H1 (cell line): ENCODE results near the gene MS4A18. TPM values are rescaled to one million over a fixed set of nuclear protein-coding genes. Genes with fewer than 3 reads are reported as not detected.
"Not testable (repeated sequence)": the region's sequence is repeated elsewhere in the genome, so short reads cannot be mapped to it uniquely, and the experiment has no call there.

ENCODE experiments used
- CTCF ChIA-PET: fragments of 300-600 bp; sonication (Branson Sonifier 250); formaldehyde crosslinking; loops from one replicate; lab custom pipeline; 2021; ENCODE audit not compliant: partially characterized antibody; lab: Charles Lee
- POLR2A ChIA-PET: fragments of 300-600 bp; sonication (Branson Sonifier 250); formaldehyde crosslinking; loops from one replicate; lab custom pipeline; 2021; ENCODE audit warnings: inconsistent platforms; ENCODE audit not compliant: partially characterized antibody; lab: Charles Lee
- DNase-seq, 2 experiments: peaks; one replicate each; pipeline versions ENCODE4 v3.0.0 to v3.0.0-alpha.2; 2010 to 2022; ENCODE audit warnings: low spot score in 2 of 2, low read depth in 1 of 2, mixed read lengths in 1 of 2
- FAIRE-seq: peaks from 2 replicates; lab custom pipeline; 2011; peaks lifted over from hg19 to GRCh38; lab: Jason Lieb, UNC
- H2AFZ ChIP-seq: 2 replicates; pipeline ENCODE4 v1.8.1; 2012; ENCODE audit warnings: low read length, inconsistent platforms
- H2AK5ac ChIP-seq: 2 replicates; pipeline ENCODE4 v1.6.1; 2013; ENCODE audit warnings: low read depth, low read length
- H2BK120ac ChIP-seq: replicated peaks from 2 replicates; pipeline ENCODE3; 2013; ENCODE audit warnings: low read depth, low read length, inconsistent platforms
- H2BK12ac ChIP-seq: 2 replicates; pipeline ENCODE4 v1.6.1; 2013; ENCODE audit warnings: low read depth, low read length
- H2BK15ac ChIP-seq: 2 replicates; pipeline ENCODE4 v1.6.1; 2013; ENCODE audit warnings: low read length
- H2BK20ac ChIP-seq: 2 replicates; pipeline ENCODE4 v1.6.1; 2013; ENCODE audit warnings: low read length
- H2BK5ac ChIP-seq: 2 replicates; pipeline ENCODE4 v1.6.1; 2013; ENCODE audit warnings: low read depth, low read length
- H3K14ac ChIP-seq: 2 replicates; pipeline ENCODE4 v1.6.1; 2013; ENCODE audit warnings: inconsistent platforms; ENCODE audit not compliant: insufficient read length
- H3K18ac ChIP-seq: 2 replicates; pipeline ENCODE4 v1.6.1; 2013; ENCODE audit warnings: low read length; ENCODE audit errors: extremely low read depth
- H3K23ac ChIP-seq: 2 replicates; pipeline ENCODE4 v1.6.1; 2013; ENCODE audit warnings: inconsistent platforms; ENCODE audit not compliant: insufficient read length
- H3K23me2 ChIP-seq: 2 replicates; pipeline ENCODE4 v1.6.1; 2013; ENCODE audit warnings: low read depth, low read length
- H3K27ac ChIP-seq: 2 replicates; pipeline ENCODE4 v1.6.1; 2011; ENCODE audit warnings: low read depth, low read length, inconsistent platforms
- H3K27me3 ChIP-seq, 4 experiments: replicated peaks in 1 of 4; 1 replicate in 1 of 4; 2 replicates in 3 of 4; pipeline versions ENCODE4 v1.6.1 to v1.8.1; 2011 to 2013; ENCODE audit warnings: low read length in 3 of 4, mild to moderate bottlenecking in 3 of 4, inconsistent platforms in 2 of 4, mixed read lengths in 2 of 4, moderate library complexity in 1 of 4; ENCODE audit not compliant: control insufficient read depth in 3 of 4, insufficient read depth in 3 of 4; ENCODE audit errors: extremely low read depth in 1 of 4
- H3K36me3 ChIP-seq, 4 experiments: 2 replicates each; pipeline versions ENCODE4 v1.6.1 to v1.8.1; 2011 to 2013; ENCODE audit warnings: mild to moderate bottlenecking in 4 of 4, low read length in 3 of 4, moderate library complexity in 2 of 4, control low read depth in 1 of 4, inconsistent platforms in 1 of 4; ENCODE audit not compliant: insufficient read depth in 4 of 4, control insufficient read depth in 2 of 4
- H3K4ac ChIP-seq: replicated peaks from 2 replicates; pipeline ENCODE3; 2013; ENCODE audit warnings: low read length, low read depth, mixed read lengths, inconsistent platforms; ENCODE audit not compliant: insufficient read length
- H3K4me1 ChIP-seq, 4 experiments: replicated peaks in 1 of 4; 1 replicate in 1 of 4; 2 replicates in 3 of 4; pipeline versions ENCODE4 v1.6.1 to v1.8.1; 2011 to 2013; ENCODE audit warnings: low read length in 3 of 4, inconsistent platforms in 2 of 4, mixed read lengths in 1 of 4; ENCODE audit not compliant: insufficient read depth in 4 of 4, control insufficient read depth in 3 of 4
- H3K4me2 ChIP-seq, 2 experiments: 2 replicates each; pipeline versions ENCODE4 v1.6.1 to v1.8.1; 2011 to 2013; ENCODE audit warnings: low read depth in 2 of 2, low read length in 2 of 2, control low read depth in 1 of 2, inconsistent platforms in 1 of 2, mild to moderate bottlenecking in 1 of 2; ENCODE audit not compliant: insufficient read depth in 1 of 2
- H3K4me3 ChIP-seq, 4 experiments: fragments of 200-600, 300-600 bp in 1 of 4; sonication (generic), shearing (Covaris generic), sonication (Bioruptor Twin) in 1 of 4; 2 replicates each; pipeline versions ENCODE4 v1.5.1 to v1.8.1; 2011 to 2016; ENCODE audit warnings: low read length in 4 of 4, low read depth in 3 of 4, control low read depth in 2 of 4, inconsistent platforms in 2 of 4, mild to moderate bottlenecking in 2 of 4, mixed read lengths in 1 of 4, moderate library complexity in 1 of 4; ENCODE audit not compliant: insufficient read depth in 2 of 4; ENCODE audit errors: extremely low read depth in 1 of 4
- H3K56ac ChIP-seq: replicated peaks from 2 replicates; pipeline ENCODE3; 2013; ENCODE audit warnings: low read depth, mild to moderate bottlenecking, mixed read lengths, low read length, inconsistent platforms; ENCODE audit not compliant: insufficient read length
- H3K79me1 ChIP-seq: 2 replicates; pipeline ENCODE4 v1.6.1; 2013; ENCODE audit warnings: low read depth, low read length, control low read depth
- H3K79me2 ChIP-seq, 2 experiments: 2 replicates each; pipeline versions ENCODE4 v1.6.1 to v1.8.1; 2012 to 2013; ENCODE audit warnings: low read length in 2 of 2, mild to moderate bottlenecking in 2 of 2, inconsistent platforms in 1 of 2; ENCODE audit not compliant: insufficient read depth in 2 of 2, control insufficient read depth in 1 of 2
- H3K9ac ChIP-seq, 4 experiments: replicated peaks in 1 of 4; 1 replicate in 1 of 4; 2 replicates in 3 of 4; pipeline versions ENCODE4 v1.6.1 to v1.8.1; 2011 to 2013; ENCODE audit warnings: low read depth in 3 of 4, low read length in 3 of 4, control low read depth in 2 of 4, mild to moderate bottlenecking in 2 of 4, moderate library complexity in 2 of 4, inconsistent platforms in 1 of 4; ENCODE audit errors: extremely low read depth in 1 of 4
- H3K9me3 ChIP-seq, 2 experiments: 2 replicates each; pipeline versions ENCODE4 v1.6.1 to v1.8.1; 2012 to 2013; ENCODE audit warnings: mild to moderate bottlenecking in 2 of 2, moderate library complexity in 2 of 2, control low read depth in 1 of 2, inconsistent platforms in 1 of 2, low read depth in 1 of 2, low read length in 1 of 2, mixed read lengths in 1 of 2; ENCODE audit not compliant: insufficient read depth in 2 of 2
- H4K20me1 ChIP-seq, 2 experiments: replicated peaks in 1 of 2; 2 replicates each; pipeline versions ENCODE3 to v1.8.1; 2011 to 2013; ENCODE audit warnings: inconsistent platforms in 2 of 2, low read length in 2 of 2, mild to moderate bottlenecking in 1 of 2; ENCODE audit not compliant: insufficient read depth in 2 of 2, control insufficient read depth in 1 of 2
- H4K5ac ChIP-seq: 2 replicates; pipeline ENCODE4 v1.6.1; 2013; ENCODE audit warnings: low read length, low read depth, mixed read lengths, inconsistent platforms; ENCODE audit not compliant: insufficient read length
- H4K8ac ChIP-seq: 2 replicates; pipeline ENCODE4 v1.8.0; 2013; ENCODE audit warnings: mild to moderate bottlenecking, moderate library complexity, low read length, inconsistent platforms; ENCODE audit not compliant: insufficient read depth; ENCODE audit errors: extremely low read depth
- H4K91ac ChIP-seq: replicated peaks from 2 replicates; pipeline ENCODE3; 2013; ENCODE audit warnings: low read length, mixed read lengths, inconsistent platforms; ENCODE audit not compliant: insufficient read length
- CREB1 ChIP-seq: IDR thresholded peaks from 2 replicates; pipeline ENCODE4 v1.6.1; 2012; ENCODE audit warnings: inconsistent platforms
- EP300 ChIP-seq, 2 experiments: IDR thresholded peaks; 1 replicate in 1 of 2; 2 replicates in 1 of 2; pipeline ENCODE4 v1.6.1; 2011 to 2012; ENCODE audit warnings: low read depth in 2 of 2, low read length in 2 of 2, mild to moderate bottlenecking in 2 of 2, borderline replicate concordance in 1 of 2, inconsistent platforms in 1 of 2, moderate library complexity in 1 of 2
- SIRT6 ChIP-seq: IDR thresholded peaks from one replicate; pipeline ENCODE4 v1.7.1; 2012; ENCODE audit warnings: low read length, inconsistent platforms
- SP4 ChIP-seq: IDR thresholded peaks from 2 replicates; pipeline ENCODE4 v1.6.1; 2012; ENCODE audit warnings: low read length, inconsistent platforms
- WGBS, 2 experiments: shearing (Covaris generic) in 1 of 2; methylation state at CpG; one replicate each; pipeline versions ENCODE4 v1.1.6 to v1.1.7; 2013 to 2015; ENCODE audit warnings: low lambda C conversion rate in 2 of 2, mixed read lengths in 2 of 2, inconsistent platforms in 1 of 2, low coverage in 1 of 2, missing lambda C conversion rate in 1 of 2; ENCODE audit not compliant: insufficient replicate concordance in 2 of 2, insufficient coverage in 1 of 2, insufficient read length in 1 of 2; ENCODE audit errors: extremely low coverage in 1 of 2, missing lambda C conversion rate in 1 of 2; 5-methylcytosine and 5-hydroxymethylcytosine counted together
- polyA plus RNA-seq, 7 experiments: library from polyadenylated mRNA; depleted of rRNA in 3 of 7; stranded (reverse) in 5 of 7; unstranded in 2 of 7; fragments of >200 nt in 5 of 7; fragments of 200-250 nt in 2 of 7; gene quantifications; 1 replicate in 5 of 7; 2 replicates in 1 of 7; 4 replicates in 1 of 7; pipeline versions ENCODE4 v1.2.1 to v1.2.3, GENCODE V29; 2011 to 2013; ENCODE audit warnings: missing spikeins in 2 of 7, mixed read lengths in 2 of 7
- total RNA-seq: library from RNA; stranded (reverse); fragmentation: NEBNext Ultra II Directional; extraction: Animal tissue kit (Norgen Biotek cat#: 25700); gene quantifications from 2 replicates; pipeline ENCODE4 v1.2.1, GENCODE V29; 2021

Gene MS4A18
- total and polyA plus RNA-seq, 2 of the 8 experiments (the other 6 are each of a cell fraction or from before 2014, with no cell fraction given): not detected

DNA sequence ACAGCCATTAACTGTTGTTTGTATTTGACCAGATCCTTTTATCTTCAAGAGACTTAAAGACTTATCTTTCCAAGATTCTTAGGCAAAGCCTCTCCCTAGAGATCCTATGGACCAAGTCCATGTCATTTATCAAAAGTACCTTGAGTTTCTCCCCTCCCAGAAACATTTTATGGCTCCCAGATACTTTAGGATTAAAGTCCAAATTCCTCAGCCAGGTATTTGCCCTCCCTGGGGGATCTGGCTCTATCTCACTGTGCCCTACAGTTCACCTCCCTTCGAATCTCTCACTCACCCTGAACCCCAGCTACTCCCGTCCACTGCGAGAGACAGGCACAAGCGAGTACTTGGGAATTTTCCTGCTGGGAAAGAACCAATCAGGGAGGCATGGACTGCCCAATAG, 13.2 kb upstream of the MS4A18 start (continued):
- TF ChIP-seq EP300 (IDR thresholded peaks at IDR 0.05; ENCODE audit: borderline replicate concordance in 1 of 2, low read depth in 2 of 2, low read length in 2 of 2): no peak
- no peak for TF ChIP-seq SP4
- no peak for TF ChIP-seq SIRT6
- no peak for TF ChIP-seq CREB1

DNA sequence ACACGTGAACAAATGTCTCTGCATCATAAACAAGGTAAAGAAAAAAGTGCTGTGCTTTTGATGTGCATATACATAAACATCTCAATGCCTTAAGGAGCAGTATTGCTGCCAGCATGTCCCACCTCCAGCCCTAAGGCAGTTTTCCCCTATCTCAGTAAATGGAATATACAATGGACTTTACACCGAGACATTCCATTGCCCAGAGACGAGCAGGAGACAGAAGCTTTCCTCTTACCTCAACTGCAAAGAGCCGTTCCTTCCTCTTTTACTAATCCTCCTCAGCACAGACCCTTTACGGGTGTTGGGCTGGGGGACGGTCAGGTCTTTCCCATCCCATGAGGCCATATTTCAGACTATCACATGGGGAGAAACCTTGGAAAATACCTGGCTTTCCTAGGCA, 11.1 kb upstream of the MS4A18 start:
- FAIRE-seq, CTCF ChIA-PET: not testable (repeated sequence)

More for the DNA sequence above, 11.1 kb upstream of the MS4A18 start:
- H3K4me2 ChIP-seq, H3K23ac ChIP-seq, H4K8ac ChIP-seq, H3K4ac ChIP-seq, H2AK5ac ChIP-seq, DNase-seq, H3K9ac ChIP-seq, H3K18ac ChIP-seq, POLR2A ChIA-PET, H2BK12ac ChIP-seq, H4K5ac ChIP-seq, H3K9me3 ChIP-seq, H4K91ac ChIP-seq, H3K27me3 ChIP-seq, H3K27ac ChIP-seq, H3K4me1 ChIP-seq, H2BK5ac ChIP-seq, H3K36me3 ChIP-seq, H3K79me2 ChIP-seq, H3K4me3 ChIP-seq, H2BK15ac ChIP-seq, H2BK120ac ChIP-seq, H3K23me2 ChIP-seq, H4K20me1 ChIP-seq, H3K79me1 ChIP-seq, H3K56ac ChIP-seq, H3K14ac ChIP-seq, H2BK20ac ChIP-seq, H2AFZ ChIP-seq: not testable (repeated sequence)
- WGBS, 2 experiments: 94% methylated on average over 6 of the region's 6 CpGs; no CpG with 5 or more reads in 1 of the 2 experiments
